Muscle layer of duodenum (tissue), 2 donors: ENCODE data around the gene DNAH10.

ENCODE experiments used
- H3K27ac ChIP-seq: one replicate; pipeline ENCODE4 v1.7.0; 2013; ENCODE audit warnings: mild to moderate bottlenecking, low read length
- H3K27me3 ChIP-seq: one replicate; pipeline ENCODE4 v1.7.0; 2013; ENCODE audit warnings: low read depth, mild to moderate bottlenecking, control low read depth, low read length
- H3K36me3 ChIP-seq, 2 donors: one replicate each; pipeline ENCODE4 v1.7.0; 2013; ENCODE audit warnings: low read length in 2 of 2, control low read depth in 1 of 2, mild to moderate bottlenecking in 1 of 2; ENCODE audit not compliant: insufficient read depth in 2 of 2, control insufficient read depth in 1 of 2
- H3K4me1 ChIP-seq, 2 donors: one replicate each; pipeline ENCODE4 v1.7.0; 2013; ENCODE audit warnings: low read length in 2 of 2, mild to moderate bottlenecking in 2 of 2, control low read depth in 1 of 2, moderate library complexity in 1 of 2; ENCODE audit not compliant: insufficient read depth in 2 of 2, control insufficient read depth in 1 of 2
- H3K4me3 ChIP-seq, 2 donors: one replicate each; pipeline ENCODE4 v1.7.0; 2013; ENCODE audit warnings: low read length in 2 of 2, low read depth in 1 of 2, mild to moderate bottlenecking in 1 of 2
- H3K9me3 ChIP-seq, 2 donors: one replicate each; pipeline ENCODE4 v1.7.0; 2013; ENCODE audit warnings: low read length in 2 of 2, control low read depth in 1 of 2, mild to moderate bottlenecking in 1 of 2; ENCODE audit not compliant: control insufficient read depth in 1 of 2
- donor health status: healthy.

The DNAH10 gene

DNA sequence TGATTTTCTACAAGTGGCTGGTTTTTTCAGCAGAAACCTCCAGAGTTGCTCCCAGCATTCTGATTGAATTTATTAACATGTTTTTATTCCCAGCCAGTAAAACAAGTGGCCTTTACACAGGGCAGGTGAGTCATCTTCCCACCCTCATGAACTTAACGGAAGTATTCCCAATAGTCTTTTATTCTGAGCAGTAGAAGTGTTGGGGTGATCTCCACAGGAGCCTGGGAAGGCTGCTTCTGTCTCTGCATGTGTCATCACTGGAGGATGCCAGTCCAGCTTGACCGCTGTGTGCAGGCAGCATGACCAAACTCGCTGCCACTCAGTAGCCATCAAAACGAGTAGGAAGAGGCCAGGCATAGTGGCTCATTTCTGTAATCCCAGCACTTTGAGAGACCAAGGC is 13.4 kb upstream of the DNAH10 start:
- H3K9me3 ChIP-seq: no peaks in the 10 kb centered on the region
- no peak overlapping the region for H3K4me3 ChIP-seq
- H3K4me1 ChIP-seq: no peaks in the 10 kb centered on the region
- no peak overlapping the region for H3K27ac ChIP-seq
- peaks cover 47 to 71% of the 10 kb centered on the region in 2 donors for H3K36me3 ChIP-seq
- H3K27me3 ChIP-seq: no peaks in the 10 kb centered on the region

DNA sequence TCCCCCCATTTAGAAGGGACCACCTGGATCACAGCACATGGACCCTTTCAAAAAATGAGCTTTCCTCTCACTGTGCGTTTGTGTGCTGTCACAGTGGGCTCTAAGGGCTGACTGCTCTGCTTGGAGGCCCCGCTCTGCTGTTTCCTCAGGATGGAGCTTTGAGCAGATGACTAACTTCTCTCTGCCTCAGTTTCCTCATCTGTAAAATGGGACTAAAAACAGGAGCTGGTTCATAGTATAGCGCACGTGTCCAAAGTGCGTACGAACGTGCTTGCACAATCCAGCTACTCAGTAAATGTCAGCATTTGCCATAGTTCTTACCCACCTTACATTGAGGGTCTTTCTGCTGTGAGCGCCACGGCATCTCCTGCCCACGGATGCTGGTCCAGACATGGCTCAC is 12.7 kb upstream of the DNAH10 start:
- H3K27me3 ChIP-seq: no peaks in the 10 kb centered on the region
- no peak overlapping the region for H3K4me3 ChIP-seq
- H3K27ac ChIP-seq: no peak overlapping the region
- peaks cover 40 to 71% of the 10 kb centered on the region in 2 donors for H3K36me3 ChIP-seq
- no peaks in the 10 kb centered on the region for H3K9me3 ChIP-seq
- H3K4me1 ChIP-seq: no peaks in the 10 kb centered on the region

DNA sequence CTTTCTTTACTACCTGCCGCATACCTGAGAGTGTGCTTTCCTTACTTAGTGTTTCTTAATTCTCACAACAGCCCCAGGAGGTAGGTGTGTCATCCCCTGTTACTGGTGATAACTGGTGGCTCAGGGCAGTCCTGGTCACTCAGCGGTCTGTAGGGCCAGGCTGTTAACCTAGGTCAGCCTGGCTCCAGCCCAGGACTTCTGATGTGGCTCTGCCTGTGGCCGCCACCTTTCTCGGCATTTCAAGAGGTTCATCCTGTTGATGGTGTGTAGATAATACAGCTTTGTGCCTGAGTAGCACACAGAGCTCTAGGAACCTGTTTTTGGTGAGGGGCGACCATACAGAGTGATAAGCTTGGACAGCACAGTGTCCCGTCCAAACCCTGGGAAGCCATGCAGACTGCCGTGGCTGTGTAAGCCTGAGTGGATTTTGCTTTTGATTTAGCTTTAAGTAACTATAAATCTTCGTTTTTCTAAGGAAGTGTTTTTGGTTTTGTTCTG is 11.9 kb upstream of the DNAH10 start:
- Histone ChIP-seq H3K9me3 (no peaks in the 10 kb centered on the region), H3K36me3 (peaks cover 38 to 71% of the 10 kb centered on the region in 2 donors), H3K27ac (no peak overlapping the region)

DNA sequence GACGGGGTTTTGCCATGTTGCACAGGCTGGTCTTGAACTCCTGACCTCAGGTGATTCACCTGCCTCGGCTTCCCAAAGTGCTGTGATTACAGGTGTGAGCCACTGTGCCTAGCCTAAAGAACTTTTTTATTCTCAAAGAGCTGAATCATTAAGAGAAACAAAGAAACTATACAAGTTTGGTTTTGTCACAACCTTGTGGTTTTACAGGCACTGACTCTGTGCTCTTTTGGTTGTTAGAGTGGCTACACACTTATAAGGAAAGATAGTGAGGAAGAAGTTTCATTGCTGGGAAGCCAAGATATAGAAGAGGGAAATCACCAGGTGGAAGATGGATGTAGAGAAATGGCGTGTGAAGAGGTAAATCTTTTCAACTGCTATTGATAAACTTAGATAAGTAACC is 10.1 kb upstream of the DNAH10 start:
- no peak overlapping the region for H3K4me3 ChIP-seq
- no peaks in the 10 kb centered on the region for H3K9me3 ChIP-seq
- no peaks in the 10 kb centered on the region for H3K4me1 ChIP-seq
- peaks cover 38 to 75% of the 10 kb centered on the region in 2 donors for H3K36me3 ChIP-seq
- no peaks in the 10 kb centered on the region for H3K27me3 ChIP-seq
- no peak overlapping the region for H3K27ac ChIP-seq

More for the DNA sequence above, 11.9 kb upstream of the DNAH10 start:
- no peaks in the 10 kb centered on the region for H3K4me1 ChIP-seq
- H3K4me3 ChIP-seq: no peak overlapping the region
- no peaks in the 10 kb centered on the region for H3K27me3 ChIP-seq

DNA sequence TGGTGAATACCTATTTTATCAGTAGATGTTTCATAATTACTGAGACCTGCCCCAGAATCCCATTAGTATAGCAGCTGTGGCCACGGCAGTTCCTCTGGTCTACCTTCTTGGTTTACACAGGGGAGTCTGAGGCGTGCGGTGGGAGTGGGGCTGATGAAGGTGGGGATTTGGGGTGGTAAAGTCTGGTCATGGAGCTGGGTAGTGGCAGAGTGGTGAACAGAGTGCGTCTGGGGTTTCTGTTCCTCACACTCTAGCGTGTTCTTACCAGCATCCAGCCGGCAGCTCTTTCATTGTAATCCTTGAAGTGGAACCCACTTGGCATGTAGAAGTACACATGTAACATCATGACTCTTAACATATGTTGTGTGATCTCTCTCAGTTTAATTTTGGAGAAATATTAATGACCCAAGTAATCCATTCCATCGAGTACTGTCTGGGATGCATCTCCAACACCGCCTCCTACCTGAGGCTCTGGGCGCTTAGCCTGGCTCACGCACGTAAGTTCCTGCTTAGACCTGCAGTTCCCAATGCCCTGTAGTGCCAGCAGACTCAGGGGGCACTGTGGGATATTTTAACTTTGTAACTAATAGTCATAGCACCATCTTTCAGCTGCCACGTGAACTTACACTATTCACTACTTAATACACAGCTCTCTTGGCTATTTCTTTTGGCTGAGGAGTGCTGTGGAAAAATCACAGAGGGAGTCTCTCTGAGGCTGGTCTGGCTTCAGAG is 7.9 kb upstream of the DNAH10 start:
- Histone ChIP-seq H3K36me3 (peaks cover 31 to 69% of the 10 kb centered on the region in 2 donors), H3K9me3 (no peaks in the 10 kb centered on the region), H3K4me1 (no peaks in the 10 kb centered on the region), H3K27ac (no peak overlapping the region), H3K4me3 (no peak overlapping the region), H3K27me3 (no peaks in the 10 kb centered on the region)

DNA sequence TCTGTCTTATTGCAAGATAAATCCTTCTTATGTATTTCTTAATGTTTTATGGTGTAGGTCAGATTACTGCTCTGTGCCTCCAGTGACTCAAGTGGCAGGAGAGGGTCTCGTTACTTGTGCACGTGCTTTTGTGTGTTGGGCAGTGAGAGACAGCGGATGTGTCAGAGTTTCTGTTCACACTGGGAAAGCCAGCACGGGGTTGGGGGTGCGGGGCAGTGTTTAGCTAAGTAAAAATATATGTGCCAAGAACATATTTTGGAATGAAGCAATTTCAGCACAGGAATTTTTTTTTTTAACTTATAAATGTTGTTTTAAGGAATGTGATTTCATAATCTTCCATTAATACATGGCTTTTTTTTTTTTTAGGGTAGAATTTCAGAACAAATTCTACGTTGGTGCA is 4.5 kb upstream of the DNAH10 start:
- no peaks in the 10 kb centered on the region for H3K27me3 ChIP-seq
- H3K4me1 ChIP-seq: peaks cover 0 to 9% of the 10 kb centered on the region in 2 donors
- H3K27ac ChIP-seq: no peak overlapping the region
- H3K4me3 ChIP-seq: no peak overlapping the region
- peaks cover 13 to 50% of the 10 kb centered on the region in 2 donors for H3K36me3 ChIP-seq
- no peaks in the 10 kb centered on the region for H3K9me3 ChIP-seq

DNA sequence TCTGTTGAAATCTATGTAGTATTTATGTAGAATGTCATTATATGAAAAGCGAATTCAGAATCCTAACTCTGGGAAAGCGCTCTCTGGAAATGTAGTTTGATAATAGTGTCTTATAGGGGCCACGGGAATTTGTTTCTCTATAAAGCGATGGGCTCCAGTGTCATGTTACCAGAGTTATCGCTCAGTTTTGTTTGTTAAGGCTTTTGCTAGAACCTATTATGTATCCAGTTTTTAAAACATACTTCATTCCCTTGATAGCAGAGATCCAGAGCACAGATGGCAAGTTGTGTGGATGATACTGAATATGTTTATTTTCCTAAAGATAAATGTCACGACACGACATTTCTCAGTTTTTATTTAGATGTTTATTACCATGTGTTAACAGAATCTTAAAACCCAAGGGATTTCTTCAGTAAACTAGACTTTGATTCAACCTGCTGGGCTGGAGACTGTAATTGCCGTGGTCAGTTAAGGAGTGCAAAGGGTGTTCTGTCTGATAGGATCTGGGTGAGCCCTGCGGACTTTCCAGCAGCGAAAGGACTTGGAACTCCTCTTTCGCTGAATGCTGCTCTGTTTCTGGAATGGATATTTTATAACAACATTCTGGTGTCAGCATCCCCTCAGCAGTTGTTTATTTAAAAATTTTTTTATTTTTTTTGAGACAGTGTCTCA is 1.7 kb upstream of the DNAH10 start:
- peaks cover 0 to 24% of the 10 kb centered on the region in 2 donors for H3K36me3 ChIP-seq
- H3K4me1 ChIP-seq: peaks cover 0 to 10% of the 10 kb centered on the region in 2 donors
- H3K27me3 ChIP-seq: no peaks in the 10 kb centered on the region
- no peak overlapping the region for H3K4me3 ChIP-seq
- no peaks in the 10 kb centered on the region for H3K9me3 ChIP-seq
- H3K27ac ChIP-seq: no peak overlapping the region

DNA sequence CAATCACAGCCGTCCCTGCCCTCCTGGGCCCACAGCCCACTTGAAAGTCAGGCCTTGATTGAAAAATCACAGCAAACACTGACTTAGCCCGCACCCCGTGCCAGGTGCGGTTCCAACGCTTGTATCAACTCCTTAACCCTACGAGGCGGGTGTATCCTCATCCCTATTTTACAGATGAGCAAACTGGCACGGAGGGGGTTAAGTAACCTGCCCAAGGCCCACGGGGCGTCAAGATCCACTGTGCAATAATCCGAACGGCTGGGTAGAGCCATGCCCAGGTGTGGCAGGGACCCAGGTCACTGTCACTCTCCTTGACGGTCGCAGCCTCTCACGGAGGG is 583 bp downstream of the DNAH10 start:
- Histone ChIP-seq H3K9me3 (no peaks in the 10 kb centered on the region), H3K27ac (no peak overlapping the region), H3K4me3 (peak overlapping the region; percentile 19 to 57), H3K36me3 (peaks cover 0 to 13% of the 10 kb centered on the region in 2 donors), H3K4me1 (peaks cover 0 to 10% of the 10 kb centered on the region in 2 donors), H3K27me3 (no peaks in the 10 kb centered on the region)

DNA sequence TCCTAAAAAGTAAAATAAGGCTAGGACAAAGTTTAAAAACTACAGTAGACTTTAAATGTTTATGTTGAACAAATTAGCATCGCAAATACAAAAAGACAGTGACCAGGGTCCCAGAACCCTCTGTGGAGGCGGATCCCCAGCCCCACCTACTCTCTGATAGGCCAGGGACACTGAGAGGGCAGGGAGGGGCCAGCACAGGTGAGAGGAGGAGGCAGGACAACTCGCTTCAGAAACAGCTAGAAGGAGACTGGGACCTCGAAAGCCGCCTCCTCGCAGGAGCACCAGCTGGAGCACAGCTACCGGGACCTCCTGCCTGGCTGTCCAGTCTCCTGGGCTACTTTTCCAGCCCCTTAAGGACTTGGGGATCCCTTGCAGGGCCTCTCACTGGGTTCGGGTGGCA is 992 bp downstream of the DNAH10 start:
- no peak overlapping the region for H3K27ac ChIP-seq
- H3K36me3 ChIP-seq: peaks cover 0 to 11% of the 10 kb centered on the region in 2 donors
- H3K4me3 ChIP-seq: peak overlapping the region in 1 of 2 donors; percentile 19
- H3K27me3 ChIP-seq: no peaks in the 10 kb centered on the region
- no peaks in the 10 kb centered on the region for H3K9me3 ChIP-seq
- peaks cover 0 to 10% of the 10 kb centered on the region in 2 donors for H3K4me1 ChIP-seq

DNA sequence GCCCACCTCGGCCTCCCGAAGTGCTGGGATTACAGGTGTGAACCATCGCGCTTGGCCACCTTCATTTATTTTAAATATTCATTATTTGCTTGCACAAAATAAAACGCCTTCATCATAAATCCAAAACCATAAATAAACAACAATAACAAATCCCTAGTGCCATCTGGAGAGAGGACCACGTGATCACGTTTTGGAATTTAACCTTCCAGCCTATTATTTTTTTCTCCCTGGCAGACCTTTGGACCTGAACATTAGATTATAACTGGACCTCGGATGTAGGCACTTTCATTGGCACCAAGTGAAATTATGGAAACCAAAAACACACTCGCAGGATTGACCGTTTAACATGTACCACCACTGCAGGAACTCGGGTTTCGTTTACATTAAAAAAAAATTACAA is 2.0 kb downstream of the DNAH10 start:
- H3K9me3 ChIP-seq: no peaks in the 10 kb centered on the region
- peaks cover 0 to 10% of the 10 kb centered on the region in 2 donors for H3K4me1 ChIP-seq
- H3K27ac ChIP-seq: no peak overlapping the region
- H3K27me3 ChIP-seq: no peaks in the 10 kb centered on the region
- H3K4me3 ChIP-seq: no peak overlapping the region
- peaks cover 0 to 11% of the 10 kb centered on the region in 2 donors for H3K36me3 ChIP-seq

DNA sequence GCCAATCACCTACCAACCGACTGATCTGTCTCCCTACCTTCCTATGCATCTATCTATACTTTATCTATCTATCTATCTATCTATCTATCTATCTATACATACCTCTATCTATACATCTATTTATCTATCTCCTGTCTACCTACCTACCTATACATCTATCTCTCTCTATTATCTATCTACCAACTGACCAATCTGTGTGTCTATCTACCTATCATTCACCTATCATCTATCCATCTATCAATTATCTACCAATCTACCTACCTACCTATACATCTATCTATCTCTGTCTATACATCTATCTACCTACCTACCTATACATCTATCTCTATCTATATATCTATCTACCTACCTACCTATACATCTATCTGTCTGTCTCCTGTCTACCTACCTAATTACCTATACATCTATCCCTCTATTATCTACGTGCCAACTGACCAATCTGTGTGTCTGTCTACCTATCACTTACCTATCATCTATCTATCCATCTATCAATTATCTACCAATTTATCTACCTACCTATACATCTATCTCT is 3.5 kb downstream of the DNAH10 start:
- Histone ChIP-seq H3K4me3 (no peak overlapping the region), H3K4me1 (peaks cover 0 to 10% of the 10 kb centered on the region in 2 donors), H3K9me3 (no peaks in the 10 kb centered on the region), H3K27ac (no peak overlapping the region), H3K36me3 (peaks cover 0 to under 1% of the 10 kb centered on the region in 2 donors), H3K27me3 (no peaks in the 10 kb centered on the region)
